Heart left ventricle (tissue), 16 donors: ENCODE results near the gene PARVA. TPM values are rescaled to one million over a fixed set of nuclear protein-coding genes. Genes with fewer than 3 reads are reported as not detected.

Experiments used
- ATAC-seq, 4 donors: fragments of 200-7000 bp; cut with Tn5 transposase; one replicate each; pipeline ENCODE4 v1.9.1; 2020 to 2022; ENCODE audit warnings: moderate library complexity in 4 of 4, mild to moderate bottlenecking in 3 of 4, moderate number of reproducible peaks in 1 of 4
- DNase-seq, 5 donors: peaks; one replicate each; pipeline ENCODE4 v3.0.0-alpha.2; 2020
- H3K27ac ChIP-seq, 12 donors: fragments of 200-600 bp; sonication (generic) in 4 of 12; one replicate each; pipeline versions ENCODE4 v1.5.0 to v1.8.0; 2016 to 2022; ENCODE audit warnings: mild to moderate bottlenecking in 2 of 12
- H3K27me3 ChIP-seq, 9 donors: fragments of 200-600 bp; sonication (generic) in 2 of 9; one replicate each; pipeline versions ENCODE4 v1.5.1 to v1.8.0; 2016 to 2022; ENCODE audit warnings: mild to moderate bottlenecking in 3 of 9
- H3K36me3 ChIP-seq, 9 donors: fragments of 200-600 bp; sonication (generic) in 2 of 9; one replicate each; pipeline versions ENCODE4 v1.5.0 to v1.8.0; 2018 to 2022; ENCODE audit warnings: mild to moderate bottlenecking in 2 of 9
- H3K4me1 ChIP-seq, 12 donors: fragments of 200-600 bp; sonication (generic) in 4 of 12; one replicate each; pipeline versions ENCODE4 v1.5.0 to v1.8.0; 2016 to 2022; ENCODE audit warnings: mild to moderate bottlenecking in 3 of 12
- H3K4me3 ChIP-seq, 12 donors: fragments of 200-600 bp; sonication (generic) in 4 of 12; one replicate each; pipeline versions ENCODE4 v1.5.0 to v1.8.0; 2017 to 2022; ENCODE audit warnings: mild to moderate bottlenecking in 9 of 12, moderate library complexity in 4 of 12
- H3K9me3 ChIP-seq, 12 donors: fragments of 200-600 bp; sonication (generic) in 4 of 12; one replicate each; pipeline versions ENCODE4 v1.5.0 to v1.8.0; 2016 to 2022; ENCODE audit warnings: mild to moderate bottlenecking in 1 of 12
- CTCF ChIP-seq, 12 donors: fragments of 200-600 bp; sonication (generic) in 4 of 12; IDR thresholded peaks; one replicate each; pipeline versions ENCODE4 v1.5.0 to v1.8.0; 2018 to 2022; ENCODE audit warnings: antibody characterized with exemption in 12 of 12, mild to moderate bottlenecking in 5 of 12
- POLR2A ChIP-seq, 2 donors: fragments of 450-650 bp; IDR thresholded peaks; one replicate each; pipeline ENCODE4 v1.6.1; 2017; ENCODE audit warnings: antibody characterized with exemption in 2 of 2, mild to moderate bottlenecking in 2 of 2, moderate library complexity in 2 of 2
- WGBS, 4 donors: extraction: QIAGEN DNeasy Blood & Tissue Kit in 2 of 4; methylation state at CpG; one replicate each; pipeline versions ENCODE4 v1.1.5 to v1.1.7; 2013 to 2018; 5-methylcytosine and 5-hydroxymethylcytosine counted together
- intact Hi-C, 10 donors: fragments of 100-400 bp; cut with DNase I; formaldehyde crosslinking; loops; one replicate each; pipeline versions ENCODE4 v1.11.1 to v1.14.2; 2022
- polyA plus RNA-seq, 2 donors: library from polyadenylated mRNA; stranded (reverse); fragments of 200-250 nt; gene quantifications; one replicate each; pipeline ENCODE4 v1.2.3, GENCODE V29; 2013
- total RNA-seq, 9 donors: library from RNA; depleted of rRNA in 2 of 9; stranded (reverse); fragments of >200 nt in 2 of 9; fragmentation: NEBNext Ultra II Directional in 3 of 9; extraction: Animal tissue kit (Norgen Biotek cat#: 25700) in 3 of 9; gene quantifications; one replicate each; pipeline versions ENCODE4 v1.1.0 to v1.2.4, GENCODE V29; 2016 to 2023
- donor health status: ischemic (EF 13 %, LVEDD 7.1; RV severe dilation, severe dysfunction).
- donor health status: healthy with polysubstance abuse.
- donor health status: DM: no; HTN: yes; CAD: no.
- donor health status: DM: no; HTN: no; CAD: no.
- donor health status: ischemic (EF 25% LVEDD 6.9; RV normal size, moderate dysfunction).
- donor health status: ischemic (EF 25% LVEDD 5.7; RV mildly dilated, moderate dysfunction).
- donor health status: healthy.
- donor health status: DM: yes; HTN: yes; CAD: no.
- donor health status: ischemic (EF 35%, LVEDD 5.7; RV mildly dilated, moderate dysfunction).
- donor health status: nonischemic (EF 11% LVEDD 7.7; RV severe dilation, severe dysfunction).
- donor health status: DM: yes; HTN: yes; CAD: no.
- donor health status: PGD.
- donor health status: ischemic (EF 29% LVEDD 5.4; RV normal size, mild dysfunction).
- donor health status: nonischemic (EF 23%, LVEDD 6.1; RV moderate dilation, normal function).

Gene PARVA
- total and polyA plus RNA-seq, 11 donors = 22.7 to 99.2 (median 65.9) TPM

GRCh38 chr11:12449961-12450715, 72.8 kb downstream of the PARVA start:
- H3K4me3 ChIP-seq = no peak overlapping the region
- H3K27ac ChIP-seq = peak overlapping the region in 1 of 12 donors; percentile 35
- H3K4me1 ChIP-seq = peaks cover 4 to 76% (median 27%) of the 10 kb centered on the region in 12 donors
- DNase-seq (no peak), ATAC-seq (no peak)
- TF ChIP-seq POLR2A (IDR thresholded peaks at IDR 0.05) (no peak), CTCF (IDR thresholded peaks at IDR 0.05) (no peak)
- no peaks in the 10 kb centered on the region for H3K9me3 ChIP-seq
- no peaks in the 10 kb centered on the region for H3K27me3 ChIP-seq
- WGBS, 4 donors = 90 to 97% (median 94%) methylated on average over 3 of the region's 3 CpGs
- no peaks in the 10 kb centered on the region for H3K36me3 ChIP-seq
- intact Hi-C loops = no loop called here

- Histone ChIP-seq H3K36me3 (no peaks in the 10 kb centered on the region), H3K27me3 (no peaks in the 10 kb centered on the region), H3K4me1 (peaks cover 4 to 82% (median 36%) of the 10 kb centered on the region in 12 donors), H3K9me3 (no peaks in the 10 kb centered on the region), H3K4me3 (no peak overlapping the region), H3K27ac (peak overlapping the region in 1 of 12 donors; percentile 35)
- TF ChIP-seq POLR2A (IDR thresholded peaks at IDR 0.05) (no peak), CTCF (IDR thresholded peaks at IDR 0.05) (no peak)
- ATAC-seq = no peak
- 94 to 96% (median 96%) methylated on average over 2 of the region's 2 CpGs for WGBS, 4 donors
- no peak for DNase-seq
- intact Hi-C loops = no loop called here
Observed at GRCh38 chr11:12451179-12451814, 73.9 kb downstream of the PARVA start.

- peak overlapping the region in 3 of 12 donors; percentile 1 to 82 (median 14) for H3K27ac ChIP-seq
- DNase-seq (no peak), ATAC-seq (peak in 2 of 4 donors; percentile 36 to 42)
- H3K27me3 ChIP-seq = no peaks in the 10 kb centered on the region
- intact Hi-C loops = no loop called here
- no peak overlapping the region for H3K4me3 ChIP-seq
- no peaks in the 10 kb centered on the region for H3K36me3 ChIP-seq
- TF ChIP-seq POLR2A (IDR thresholded peaks at IDR 0.05) (no peak), CTCF (IDR thresholded peaks at IDR 0.05) (no peak)
- H3K9me3 ChIP-seq = no peaks in the 10 kb centered on the region
- whole genome bisulfite sequencing, 4 donors = 79 to 82% (median 80%) methylated on average over 2 of the region's 2 CpGs
- peaks cover 4 to 83% (median 51%) of the 10 kb centered on the region in 12 donors for H3K4me1 ChIP-seq
Observed at GRCh38 chr11:12453243-12453642, 75.9 kb downstream of the PARVA start.

GRCh38 chr11:12454782-12455181, 77.4 kb downstream of the PARVA start:
- TF ChIP-seq CTCF (IDR thresholded peaks at IDR 0.05) = no peak
- no peak for TF ChIP-seq POLR2A (IDR thresholded peaks at IDR 0.05)
- H3K4me3 ChIP-seq = no peak overlapping the region
- H3K27me3 ChIP-seq = no peaks in the 10 kb centered on the region
- H3K4me1 ChIP-seq = peaks cover 4 to 83% (median 57%) of the 10 kb centered on the region in 12 donors
- H3K27ac ChIP-seq = peak overlapping the region in 1 of 12 donors; percentile 82
- no peak for DNase-seq
- no peak for ATAC-seq
- no peaks in the 10 kb centered on the region for H3K36me3 ChIP-seq
- H3K9me3 ChIP-seq = no peaks in the 10 kb centered on the region
- intact Hi-C loops = no loop called here
